ENCODE data around the gene LRBA. TPM values are rescaled to one million over a fixed set of nuclear protein-coding genes. Genes with fewer than 3 reads are reported as not detected.

Gene LRBA
- total RNA-seq, 2 donors from 2014 or later, result 30.9 to 33.7 TPM

DNA sequence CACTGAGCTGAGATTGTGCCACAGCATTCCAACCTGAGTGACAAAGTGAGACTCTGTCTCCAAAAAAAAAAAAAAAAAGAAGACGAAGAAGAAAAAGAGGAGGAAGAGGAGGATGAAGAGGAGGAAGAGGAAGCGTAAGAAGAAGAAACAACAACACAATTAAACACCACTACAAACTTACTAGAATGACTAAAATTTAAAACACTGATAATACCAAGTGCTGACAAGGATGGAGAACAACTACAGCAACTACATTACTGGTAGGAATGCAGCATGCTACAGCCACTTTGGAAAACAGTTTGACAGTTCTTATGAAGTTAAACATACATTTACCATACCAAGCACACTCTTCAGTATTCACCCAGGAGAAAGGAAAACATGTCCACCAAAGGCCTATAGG lies 24.1 kb downstream of the LRBA start:
- DNase-seq (ENCODE audit: low spot score) (no peak), ATAC-seq (ENCODE audit: insufficient number of reproducible peaks, low FRiP score, low read depth) (no peak)
- TF ChIP-seq, protein P1, sequence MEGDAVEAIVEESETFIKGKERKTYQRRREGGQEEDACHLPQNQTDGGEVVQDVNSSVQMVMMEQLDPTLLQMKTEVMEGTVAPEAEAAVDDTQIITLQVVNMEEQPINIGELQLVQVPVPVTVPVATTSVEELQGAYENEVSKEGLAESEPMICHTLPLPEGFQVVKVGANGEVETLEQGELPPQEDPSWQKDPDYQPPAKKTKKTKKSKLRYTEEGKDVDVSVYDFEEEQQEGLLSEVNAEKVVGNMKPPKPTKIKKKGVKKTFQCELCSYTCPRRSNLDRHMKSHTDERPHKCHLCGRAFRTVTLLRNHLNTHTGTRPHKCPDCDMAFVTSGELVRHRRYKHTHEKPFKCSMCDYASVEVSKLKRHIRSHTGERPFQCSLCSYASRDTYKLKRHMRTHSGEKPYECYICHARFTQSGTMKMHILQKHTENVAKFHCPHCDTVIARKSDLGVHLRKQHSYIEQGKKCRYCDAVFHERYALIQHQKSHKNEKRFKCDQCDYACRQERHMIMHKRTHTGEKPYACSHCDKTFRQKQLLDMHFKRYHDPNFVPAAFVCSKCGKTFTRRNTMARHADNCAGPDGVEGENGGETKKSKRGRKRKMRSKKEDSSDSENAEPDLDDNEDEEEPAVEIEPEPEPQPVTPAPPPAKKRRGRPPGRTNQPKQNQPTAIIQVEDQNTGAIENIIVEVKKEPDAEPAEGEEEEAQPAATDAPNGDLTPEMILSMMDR (IDR thresholded peaks at IDR 0.05), result no peak
- Histone ChIP-seq H3K36me3 (no peaks in the 10 kb centered on the region), H3K27ac (no peak overlapping the region), H3K4me1 (ENCODE audit: control insufficient read depth in 1 of 2, low read depth in 2 of 2) (no peaks in the 10 kb centered on the region), H3K9me3 (no peaks in the 10 kb centered on the region), H3K27me3 (replicated peaks; ENCODE audit: insufficient read depth) (no peaks in the 10 kb centered on the region), H3K4me3 (no peak overlapping the region)

DNA sequence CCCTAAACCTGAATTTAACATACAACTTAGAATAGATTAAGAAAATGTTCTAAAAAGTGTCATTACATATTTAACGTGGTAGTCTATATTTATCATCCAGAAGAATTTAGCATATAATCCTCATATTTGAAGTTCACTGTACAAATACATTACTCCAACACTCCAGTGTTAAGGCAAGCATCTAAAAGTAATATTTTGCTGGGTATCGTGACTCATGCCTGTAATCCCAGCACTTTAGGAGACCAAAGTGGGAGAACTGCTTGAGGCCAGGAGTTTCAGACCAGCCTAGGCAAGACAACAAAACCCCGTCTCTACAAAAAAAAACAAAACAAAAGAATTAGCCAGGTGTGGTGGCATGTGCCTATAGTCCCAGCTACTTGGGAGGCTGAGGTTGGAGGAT lies 24.8 kb downstream of the LRBA start:
- Histone ChIP-seq H3K4me1 (ENCODE audit: control insufficient read depth in 1 of 2, low read depth in 2 of 2) (no peaks in the 10 kb centered on the region), H3K9me3 (no peaks in the 10 kb centered on the region), H3K27me3 (replicated peaks; ENCODE audit: insufficient read depth) (no peaks in the 10 kb centered on the region), H3K36me3 (no peaks in the 10 kb centered on the region), H3K27ac (no peak overlapping the region), H3K4me3 (no peak overlapping the region)
- DNase-seq (ENCODE audit: low spot score) (no peak), ATAC-seq (ENCODE audit: insufficient number of reproducible peaks, low FRiP score, low read depth) (no peak)
- TF ChIP-seq, protein P1 (IDR thresholded peaks at IDR 0.05), result no peak

DNA sequence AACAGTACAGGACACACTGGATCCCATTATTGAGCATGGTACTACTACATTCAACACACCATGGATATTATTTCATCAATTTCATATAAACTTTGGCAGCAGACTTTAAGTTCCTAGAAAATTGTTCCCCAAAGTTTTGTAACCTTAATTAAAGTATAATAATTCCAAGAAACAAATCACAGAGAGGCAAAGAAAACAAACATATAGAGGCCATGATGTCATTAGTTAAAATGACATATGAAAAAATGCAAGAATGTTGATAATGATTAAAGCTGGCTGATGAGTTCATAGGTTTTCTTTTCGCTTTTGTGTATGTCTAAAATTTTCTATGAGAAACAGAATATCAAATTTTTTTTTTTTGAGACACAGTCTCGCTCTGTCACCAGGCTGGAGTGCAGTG lies 26.8 kb downstream of the LRBA start:
- ATAC-seq (ENCODE audit: insufficient number of reproducible peaks, low FRiP score, low read depth) (no peak), DNase-seq (ENCODE audit: low spot score) (no peak)
- Histone ChIP-seq H3K36me3 (no peaks in the 10 kb centered on the region), H3K27me3 (replicated peaks; ENCODE audit: insufficient read depth) (no peaks in the 10 kb centered on the region), H3K4me3 (no peak overlapping the region), H3K4me1 (ENCODE audit: control insufficient read depth in 1 of 2, low read depth in 2 of 2) (no peaks in the 10 kb centered on the region), H3K27ac (no peak overlapping the region), H3K9me3 (no peaks in the 10 kb centered on the region)
- TF ChIP-seq, protein P1 (IDR thresholded peaks at IDR 0.05), result no peak

DNA sequence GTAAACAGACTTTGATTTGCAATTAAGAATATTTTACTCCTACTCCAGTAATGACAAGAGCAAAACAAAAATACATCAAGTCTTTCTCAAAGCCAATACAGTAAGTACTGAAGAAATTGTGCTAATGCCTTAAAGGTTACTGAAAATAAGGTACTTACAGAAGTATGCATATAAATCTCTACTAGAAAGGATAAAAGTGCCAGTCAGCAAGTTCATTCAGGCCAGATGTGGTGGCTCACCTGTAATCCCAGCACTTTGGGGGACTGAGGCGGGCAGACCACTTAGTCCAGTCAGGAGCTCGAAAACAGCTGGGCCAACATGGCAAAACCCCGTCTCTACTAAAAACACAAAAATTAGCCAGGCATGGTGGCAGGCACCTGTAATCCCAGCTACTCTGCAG lies 27.9 kb downstream of the LRBA start:
- TF ChIP-seq, protein P1 (IDR thresholded peaks at IDR 0.05), result no peak
- Histone ChIP-seq H3K36me3 (no peaks in the 10 kb centered on the region), H3K27ac (no peak overlapping the region), H3K4me3 (no peak overlapping the region), H3K27me3 (replicated peaks; ENCODE audit: insufficient read depth) (no peaks in the 10 kb centered on the region), H3K4me1 (ENCODE audit: control insufficient read depth in 1 of 2, low read depth in 2 of 2) (no peaks in the 10 kb centered on the region), H3K9me3 (no peaks in the 10 kb centered on the region)
- ATAC-seq (ENCODE audit: insufficient number of reproducible peaks, low FRiP score, low read depth) (no peak), DNase-seq (ENCODE audit: low spot score) (no peak)

DNA sequence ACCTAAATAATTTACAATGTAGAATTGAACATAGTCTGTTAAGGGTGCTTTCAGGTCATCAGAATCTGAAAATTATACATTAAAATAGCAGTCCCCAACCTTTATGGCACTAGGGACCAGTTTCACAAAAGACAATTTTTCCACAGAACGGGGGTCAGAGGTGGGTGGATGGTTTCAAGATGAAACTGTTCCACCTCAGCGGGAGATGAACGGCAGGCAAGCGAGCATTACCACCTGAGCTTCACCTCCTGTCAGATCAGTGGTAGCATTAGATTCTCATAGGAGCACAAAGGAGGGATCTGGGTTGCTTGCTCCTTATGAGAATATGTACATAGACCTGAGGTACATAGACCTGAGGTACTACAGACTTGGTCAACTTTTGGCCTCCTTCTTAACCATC lies 29.0 kb downstream of the LRBA start:
- TF ChIP-seq, protein P1 (IDR thresholded peaks at IDR 0.05), result no peak
- no peak overlapping the region for H3K27ac ChIP-seq
- no peaks in the 10 kb centered on the region for H3K9me3 ChIP-seq
- no peak overlapping the region for H3K4me3 ChIP-seq
- H3K4me1 ChIP-seq (ENCODE audit: control insufficient read depth in 1 of 2, low read depth in 2 of 2), result no peaks in the 10 kb centered on the region
- no peak for DNase-seq (ENCODE audit: low spot score)
- no peaks in the 10 kb centered on the region for H3K36me3 ChIP-seq
- no peaks in the 10 kb centered on the region for H3K27me3 ChIP-seq (replicated peaks; ENCODE audit: insufficient read depth)
- no peak for ATAC-seq (ENCODE audit: insufficient number of reproducible peaks, low FRiP score, low read depth)

Data from thoracic aorta (tissue), 2 donors.